Measurements from ENCODE around the gene RPS19. TPM values are rescaled to one million over a fixed set of nuclear protein-coding genes. Genes with fewer than 3 reads are reported as not detected.

The RPS19 gene
- total RNA-seq, 2 donors from 2014 or later, result 2,321 to 2,418 TPM

DNA sequence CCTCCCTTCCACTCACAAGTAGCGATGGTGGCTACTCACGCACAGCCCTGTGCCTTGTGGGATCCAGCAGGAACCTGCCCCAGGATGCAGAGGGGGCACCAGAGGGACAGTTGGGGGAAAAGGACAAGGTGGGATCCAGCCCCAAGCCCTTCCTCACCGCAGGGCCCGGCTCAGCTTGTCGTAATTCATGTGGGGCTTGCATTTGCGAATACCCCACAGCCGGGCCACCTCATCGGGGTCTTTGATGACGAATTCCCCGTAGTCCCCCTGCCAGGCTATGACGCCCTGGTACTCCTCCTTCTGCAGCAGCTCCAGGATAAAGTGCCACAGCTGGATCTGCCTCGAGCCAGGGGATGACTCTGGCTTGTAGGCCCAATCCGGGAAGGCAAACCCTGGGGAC is 49.7 kb downstream of the RPS19 start:
- Histone ChIP-seq H3K27me3 (ENCODE audit: control insufficient read depth, insufficient read depth, low read length, poor library complexity, severe bottlenecking) (peaks cover 47% of the 10 kb centered on the region), H3K9ac (ENCODE audit: extremely low read depth, low read length, poor library complexity, severe bottlenecking) (no peak overlapping the region), H3K36me3 (ENCODE audit: control insufficient read depth, insufficient read depth, low read length) (peaks cover 10% of the 10 kb centered on the region), H3K27ac (ENCODE audit: low read depth, low read length) (no peak overlapping the region), H3K4me1 (ENCODE audit: control insufficient read depth, insufficient read depth, low read length) (no peaks in the 10 kb centered on the region), H3K9me3 (ENCODE audit: control insufficient read depth, low read length) (no peaks in the 10 kb centered on the region), H3K4me3 (ENCODE audit: low read length) (no peak overlapping the region)
- Mint-ChIP-seq H3K4me1 (peaks cover under 1% of the 10 kb centered on the region), H3K9me3 (no peaks in the 10 kb centered on the region), H3K4me3 (no peak overlapping the region), H3K36me3 (ENCODE audit: low read depth) (peaks cover 15% of the 10 kb centered on the region), H3K27me3 (ENCODE audit: insufficient read depth) (peaks cover 58% of the 10 kb centered on the region), H3K27ac (no peak overlapping the region)
- TF ChIP-seq, protein P1, sequence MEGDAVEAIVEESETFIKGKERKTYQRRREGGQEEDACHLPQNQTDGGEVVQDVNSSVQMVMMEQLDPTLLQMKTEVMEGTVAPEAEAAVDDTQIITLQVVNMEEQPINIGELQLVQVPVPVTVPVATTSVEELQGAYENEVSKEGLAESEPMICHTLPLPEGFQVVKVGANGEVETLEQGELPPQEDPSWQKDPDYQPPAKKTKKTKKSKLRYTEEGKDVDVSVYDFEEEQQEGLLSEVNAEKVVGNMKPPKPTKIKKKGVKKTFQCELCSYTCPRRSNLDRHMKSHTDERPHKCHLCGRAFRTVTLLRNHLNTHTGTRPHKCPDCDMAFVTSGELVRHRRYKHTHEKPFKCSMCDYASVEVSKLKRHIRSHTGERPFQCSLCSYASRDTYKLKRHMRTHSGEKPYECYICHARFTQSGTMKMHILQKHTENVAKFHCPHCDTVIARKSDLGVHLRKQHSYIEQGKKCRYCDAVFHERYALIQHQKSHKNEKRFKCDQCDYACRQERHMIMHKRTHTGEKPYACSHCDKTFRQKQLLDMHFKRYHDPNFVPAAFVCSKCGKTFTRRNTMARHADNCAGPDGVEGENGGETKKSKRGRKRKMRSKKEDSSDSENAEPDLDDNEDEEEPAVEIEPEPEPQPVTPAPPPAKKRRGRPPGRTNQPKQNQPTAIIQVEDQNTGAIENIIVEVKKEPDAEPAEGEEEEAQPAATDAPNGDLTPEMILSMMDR (conservative IDR thresholded peaks at IDR 0.05), result no peak
- 70 to 78% methylated on average over 12 to 13 of the region's 13 CpGs for WGBS, 2 experiments (ENCODE audit: insufficient coverage in 1 of 2, insufficient read length in 1 of 2)
- DNase-seq, result no peak

DNA sequence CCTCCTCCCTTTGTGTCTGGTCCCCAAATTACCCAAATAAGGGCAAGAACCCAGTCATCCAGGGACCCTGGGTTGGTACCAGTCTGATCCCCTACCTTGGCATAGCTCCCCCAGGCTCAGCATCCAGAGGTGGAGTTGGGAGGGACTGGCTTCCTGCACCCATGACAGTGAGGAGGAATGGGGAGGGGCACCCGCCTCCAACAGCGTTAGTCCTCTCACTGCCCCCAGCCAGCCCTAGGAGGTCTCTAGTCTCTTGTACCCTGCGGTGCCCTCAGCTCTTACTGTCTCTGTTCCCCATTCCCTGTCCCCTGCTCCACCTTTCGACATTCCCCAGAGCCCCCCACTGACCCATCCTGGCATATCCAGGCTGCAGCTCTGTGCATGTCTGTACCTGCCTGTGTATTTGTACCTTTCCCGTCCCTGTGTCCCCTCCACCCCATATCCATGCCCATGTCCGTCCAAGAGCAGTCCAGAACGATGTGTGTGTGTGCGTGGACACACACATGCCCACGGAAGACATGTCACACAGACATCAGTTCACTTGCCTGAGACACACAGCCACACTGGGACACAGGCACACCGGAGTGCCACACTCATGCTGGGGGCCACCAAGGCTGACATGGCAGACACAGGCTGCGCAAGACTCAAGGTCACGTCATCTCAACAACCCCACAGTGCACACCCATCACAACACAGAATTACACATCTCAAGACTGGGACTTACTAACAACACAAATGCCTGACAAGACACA is 50.4 kb downstream of the RPS19 start:
- H3K4me1 Mint-ChIP-seq, result no peaks in the 10 kb centered on the region
- H3K27ac Mint-ChIP-seq, result no peak overlapping the region
- Histone ChIP-seq H3K9me3 (ENCODE audit: control insufficient read depth, low read length) (no peaks in the 10 kb centered on the region), H3K36me3 (ENCODE audit: control insufficient read depth, insufficient read depth, low read length) (peaks cover 2% of the 10 kb centered on the region), H3K27ac (ENCODE audit: low read depth, low read length) (no peak overlapping the region), H3K4me1 (ENCODE audit: control insufficient read depth, insufficient read depth, low read length) (no peaks in the 10 kb centered on the region), H3K27me3 (ENCODE audit: control insufficient read depth, insufficient read depth, low read length, poor library complexity, severe bottlenecking) (peaks cover 54% of the 10 kb centered on the region), H3K4me3 (ENCODE audit: low read length) (no peak overlapping the region), H3K9ac (ENCODE audit: extremely low read depth, low read length, poor library complexity, severe bottlenecking) (no peak overlapping the region)
- H3K9me3 Mint-ChIP-seq, result no peaks in the 10 kb centered on the region
- DNase-seq, result no peak
- H3K27me3 Mint-ChIP-seq (ENCODE audit: insufficient read depth), result peaks cover 58% of the 10 kb centered on the region
- 71 to 82% methylated on average over 9 to 12 of the region's 12 CpGs for WGBS, 2 experiments (ENCODE audit: insufficient coverage in 1 of 2, insufficient read length in 1 of 2)
- TF ChIP-seq, protein P1 (conservative IDR thresholded peaks at IDR 0.05), result no peak
- H3K4me3 Mint-ChIP-seq, result no peak overlapping the region
- H3K36me3 Mint-ChIP-seq (ENCODE audit: low read depth), result peaks cover 12% of the 10 kb centered on the region

DNA sequence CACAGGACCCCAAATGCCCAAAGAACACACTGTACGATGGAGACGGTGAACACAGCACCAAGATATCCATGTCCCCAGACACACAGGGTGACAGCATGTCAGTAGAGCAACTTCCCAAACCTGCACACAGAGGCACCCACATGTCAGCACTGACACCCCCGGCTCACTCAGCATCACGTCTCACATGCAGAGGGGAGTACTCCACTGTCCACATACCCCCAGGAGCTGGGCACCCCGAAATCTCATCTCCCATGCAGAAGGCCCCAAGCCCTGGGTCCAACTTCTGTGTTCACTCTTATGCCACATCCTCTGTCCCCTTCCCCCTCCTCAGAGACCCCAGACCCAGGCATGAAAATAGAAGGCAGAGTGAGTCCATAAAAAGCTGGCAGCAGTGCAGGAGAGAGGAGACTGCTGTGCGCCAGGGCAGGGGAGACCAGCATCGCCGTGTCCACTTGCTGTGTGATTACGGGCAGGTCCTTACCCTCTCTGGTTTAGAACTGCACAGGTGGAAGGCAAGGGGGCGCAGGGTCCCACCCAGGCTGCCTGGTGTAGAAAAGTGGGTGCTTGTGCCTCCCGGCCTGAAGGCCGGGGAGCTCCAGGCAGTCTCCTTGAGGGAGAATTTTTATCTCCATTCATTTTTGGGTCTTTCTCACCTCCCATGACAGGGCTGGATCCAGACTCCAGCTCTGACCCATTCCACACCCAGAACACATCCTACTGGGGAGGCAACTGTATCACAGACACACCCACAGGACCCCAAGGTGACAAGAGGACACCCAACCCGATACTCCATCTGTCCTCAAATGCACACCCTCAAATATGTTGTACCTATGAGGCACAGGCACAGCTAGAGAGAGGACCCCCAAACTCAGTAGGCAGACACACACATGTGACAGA is 51.2 kb downstream of the RPS19 start:
- no peaks in the 10 kb centered on the region for H3K9me3 ChIP-seq (ENCODE audit: control insufficient read depth, low read length)
- Mint-ChIP-seq H3K27me3 (ENCODE audit: insufficient read depth) (peaks cover 58% of the 10 kb centered on the region), H3K27ac (no peak overlapping the region), H3K4me3 (no peak overlapping the region), H3K9me3 (no peaks in the 10 kb centered on the region), H3K36me3 (ENCODE audit: low read depth) (peaks cover 6% of the 10 kb centered on the region), H3K4me1 (no peaks in the 10 kb centered on the region)
- WGBS, 2 experiments (ENCODE audit: insufficient coverage in 1 of 2, insufficient read length in 1 of 2), result 87 to 92% methylated on average over 5 to 13 of the region's 13 CpGs
- H3K4me1 ChIP-seq (ENCODE audit: control insufficient read depth, insufficient read depth, low read length), result no peaks in the 10 kb centered on the region
- no peak overlapping the region for H3K9ac ChIP-seq (ENCODE audit: extremely low read depth, low read length, poor library complexity, severe bottlenecking)
- DNase-seq, result no peak
- TF ChIP-seq, protein P1 (conservative IDR thresholded peaks at IDR 0.05), result no peak
- H3K27me3 ChIP-seq (ENCODE audit: control insufficient read depth, insufficient read depth, low read length, poor library complexity, severe bottlenecking), result peaks cover 62% of the 10 kb centered on the region
- H3K4me3 ChIP-seq (ENCODE audit: low read length), result no peak overlapping the region
- no peak overlapping the region for H3K27ac ChIP-seq (ENCODE audit: low read depth, low read length)
- no peaks in the 10 kb centered on the region for H3K36me3 ChIP-seq (ENCODE audit: control insufficient read depth, insufficient read depth, low read length)

Data from endodermal cell (in vitro differentiated cells).